ENCODE measurements around the gene ZNF750. TPM values are rescaled to one million over a fixed set of nuclear protein-coding genes. Genes with fewer than 3 reads are reported as not detected.

Gene ZNF750
- total RNA-seq, 4 donors from 2014 or later: 202 to 426 (median 294) TPM

DNA sequence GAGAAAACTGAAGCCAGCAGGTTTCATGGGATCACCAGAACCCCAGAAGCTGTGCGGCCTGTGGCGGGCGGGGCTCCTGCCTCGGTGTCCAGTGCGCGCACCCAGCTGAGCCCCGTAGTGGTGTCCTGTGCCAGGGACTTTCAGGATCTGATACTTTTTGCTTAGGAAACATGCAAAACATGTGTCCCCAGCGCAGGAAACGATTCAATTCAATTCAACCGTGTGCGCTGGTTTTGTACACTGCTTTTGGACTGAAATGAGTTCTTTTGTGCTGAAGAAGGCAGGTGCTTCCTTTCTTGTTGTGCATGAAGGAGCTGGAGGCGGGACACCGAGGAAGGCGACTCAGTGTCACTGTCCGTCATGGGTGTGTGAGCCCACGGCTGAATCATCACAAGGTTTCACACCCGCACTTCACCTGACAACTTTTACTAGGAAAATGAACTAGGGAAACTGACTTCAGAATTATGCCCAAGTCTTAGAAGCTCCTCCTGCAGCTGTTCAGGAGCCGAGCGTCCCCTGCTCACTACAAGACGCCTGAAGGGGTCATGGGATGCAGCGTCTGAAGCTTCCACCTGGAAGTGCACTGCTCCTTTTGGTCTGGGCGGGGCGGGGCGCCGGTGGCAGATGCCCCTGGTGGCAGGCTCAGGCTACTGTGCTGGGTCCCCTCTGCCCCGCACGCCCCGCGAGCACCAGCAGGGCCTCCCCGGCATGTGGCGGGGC, 31.4 kb upstream of the ZNF750 start:
- intact Hi-C loops (cut with DNase I; ENCODE audit: low total_unique reads): no loop called here
- DNase-seq (ENCODE audit: low spot score in 2 of 2): no peak

GRCh38 chr17:82870541-82870940, 30.7 kb upstream of the ZNF750 start:
- intact Hi-C loops (cut with DNase I; ENCODE audit: low total_unique reads): no loop called here
- no peak for DNase-seq (ENCODE audit: low spot score in 2 of 2)

More for the DNA sequence above, 31.4 kb upstream of the ZNF750 start:
- 77 to 79% methylated on average over 21 to 25 of the region's 31 CpGs for whole genome bisulfite sequencing, 2 donors
- TF ChIP-seq, protein P1, sequence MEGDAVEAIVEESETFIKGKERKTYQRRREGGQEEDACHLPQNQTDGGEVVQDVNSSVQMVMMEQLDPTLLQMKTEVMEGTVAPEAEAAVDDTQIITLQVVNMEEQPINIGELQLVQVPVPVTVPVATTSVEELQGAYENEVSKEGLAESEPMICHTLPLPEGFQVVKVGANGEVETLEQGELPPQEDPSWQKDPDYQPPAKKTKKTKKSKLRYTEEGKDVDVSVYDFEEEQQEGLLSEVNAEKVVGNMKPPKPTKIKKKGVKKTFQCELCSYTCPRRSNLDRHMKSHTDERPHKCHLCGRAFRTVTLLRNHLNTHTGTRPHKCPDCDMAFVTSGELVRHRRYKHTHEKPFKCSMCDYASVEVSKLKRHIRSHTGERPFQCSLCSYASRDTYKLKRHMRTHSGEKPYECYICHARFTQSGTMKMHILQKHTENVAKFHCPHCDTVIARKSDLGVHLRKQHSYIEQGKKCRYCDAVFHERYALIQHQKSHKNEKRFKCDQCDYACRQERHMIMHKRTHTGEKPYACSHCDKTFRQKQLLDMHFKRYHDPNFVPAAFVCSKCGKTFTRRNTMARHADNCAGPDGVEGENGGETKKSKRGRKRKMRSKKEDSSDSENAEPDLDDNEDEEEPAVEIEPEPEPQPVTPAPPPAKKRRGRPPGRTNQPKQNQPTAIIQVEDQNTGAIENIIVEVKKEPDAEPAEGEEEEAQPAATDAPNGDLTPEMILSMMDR (IDR thresholded peaks at IDR 0.05): no peak
- no peak for TF ChIP-seq POLR2A (IDR thresholded peaks at IDR 0.05)
- H3K4me3 ChIP-seq (ENCODE audit: low read depth, poor library complexity, severe bottlenecking): no peak overlapping the region

DNA sequence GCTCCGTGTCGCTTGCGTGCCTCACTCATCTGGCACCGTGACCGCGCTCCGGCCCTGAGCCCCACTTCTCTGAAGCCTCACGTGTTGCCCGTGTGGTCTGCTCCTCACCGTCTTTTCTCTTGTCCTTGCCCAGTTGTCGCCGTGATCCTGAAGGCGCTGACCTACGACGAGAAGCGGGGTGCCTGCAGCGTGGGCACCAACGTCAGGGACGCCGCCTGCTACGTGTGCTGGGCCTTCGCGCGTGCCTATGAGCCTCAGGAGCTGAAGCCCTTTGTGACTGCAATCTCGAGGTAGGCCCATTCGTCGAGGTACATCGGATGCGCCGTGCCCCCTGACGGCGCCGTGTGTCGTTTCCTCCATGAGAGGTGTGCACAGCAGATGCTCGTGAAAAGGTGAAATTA, 30.3 kb upstream of the ZNF750 start:
- intact Hi-C loops (cut with DNase I; ENCODE audit: low total_unique reads): no loop called here
- TF ChIP-seq, protein P1 (IDR thresholded peaks at IDR 0.05): no peak
- no peak for TF ChIP-seq POLR2A (IDR thresholded peaks at IDR 0.05)
- no peak for DNase-seq (ENCODE audit: low spot score in 2 of 2)
- H3K4me3 ChIP-seq (ENCODE audit: low read depth, poor library complexity, severe bottlenecking): no peak overlapping the region
- WGBS, 2 donors: 97% methylated on average over 34 to 35 of the region's 35 CpGs

More at GRCh38 chr17:82870541-82870940, 30.7 kb upstream of the ZNF750 start:
- H3K4me3 ChIP-seq (ENCODE audit: low read depth, poor library complexity, severe bottlenecking): no peak overlapping the region
- WGBS, 2 donors: 96 to 97% methylated on average over 13 to 14 of the region's 14 CpGs
- TF ChIP-seq, protein P1 (IDR thresholded peaks at IDR 0.05): no peak
- TF ChIP-seq POLR2A (IDR thresholded peaks at IDR 0.05): no peak

DNA sequence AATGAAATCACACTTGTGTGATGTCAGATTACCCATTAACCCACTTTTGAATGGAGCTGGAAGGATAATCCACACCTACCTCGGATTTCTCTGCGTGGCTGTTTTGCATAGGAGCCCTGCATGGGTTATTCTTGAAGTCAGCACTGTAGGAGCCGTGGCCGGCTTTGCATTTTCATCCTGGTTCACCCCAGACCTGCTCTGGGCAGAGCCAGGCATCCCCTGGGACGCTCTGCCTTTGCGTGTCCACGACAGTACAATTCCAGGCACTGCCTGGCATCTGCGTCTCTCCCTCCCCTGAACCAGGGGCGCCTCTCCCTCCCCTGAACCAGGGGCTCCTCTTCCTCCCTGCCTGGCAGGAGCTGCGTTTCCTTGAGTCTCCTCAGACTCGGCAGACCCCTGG, 29.7 kb upstream of the ZNF750 start:
- no peak overlapping the region for H3K4me3 ChIP-seq (ENCODE audit: low read depth, poor library complexity, severe bottlenecking)
- 90 to 93% methylated on average over 11 of the region's 11 CpGs for WGBS, 2 donors
- TF ChIP-seq, protein P1 (IDR thresholded peaks at IDR 0.05): no peak
- no peak for TF ChIP-seq POLR2A (IDR thresholded peaks at IDR 0.05)
- intact Hi-C loops (cut with DNase I; ENCODE audit: low total_unique reads): no loop called here
- no peak for DNase-seq (ENCODE audit: low spot score in 2 of 2)

DNA sequence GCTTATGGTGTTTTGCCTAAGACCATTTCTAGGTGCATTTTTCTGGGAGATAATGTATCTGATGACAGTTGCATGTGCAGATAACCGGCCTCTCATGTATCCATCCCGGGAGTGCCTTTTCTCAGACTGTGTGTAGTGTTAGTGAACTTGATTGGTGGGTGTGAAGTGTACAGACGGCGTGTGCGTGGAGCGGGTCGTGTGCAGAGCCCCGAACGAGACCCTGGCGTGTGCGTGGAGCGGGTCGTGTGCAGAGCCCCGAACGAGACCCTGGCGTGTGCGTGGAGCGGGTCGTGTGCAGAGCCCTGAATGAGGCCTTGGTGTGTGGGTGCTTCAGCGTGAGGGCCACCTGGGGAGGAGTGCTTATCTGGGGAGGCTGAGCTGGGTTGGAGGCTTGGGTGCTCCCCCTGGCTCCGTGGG, 28.9 kb upstream of the ZNF750 start:
- intact Hi-C loops (cut with DNase I; ENCODE audit: low total_unique reads): no loop called here
- 91 to 92% methylated on average over 21 of the region's 21 CpGs for WGBS, 2 donors

More for the DNA sequence above, 28.9 kb upstream of the ZNF750 start:
- no peak overlapping the region for H3K4me3 ChIP-seq (ENCODE audit: low read depth, poor library complexity, severe bottlenecking)
- DNase-seq (ENCODE audit: low spot score in 2 of 2): no peak
- TF ChIP-seq, protein P1 (IDR thresholded peaks at IDR 0.05): no peak
- no peak for TF ChIP-seq POLR2A (IDR thresholded peaks at IDR 0.05)

Data from lower leg skin (tissue), 4 donors.